ENCODE data around the gene TRAF3.
"Not testable (repeated sequence)": the region's sequence is repeated elsewhere in the genome, so short reads cannot be mapped to it uniquely, and the experiment has no call there.

Gene TRAF3

DNA sequence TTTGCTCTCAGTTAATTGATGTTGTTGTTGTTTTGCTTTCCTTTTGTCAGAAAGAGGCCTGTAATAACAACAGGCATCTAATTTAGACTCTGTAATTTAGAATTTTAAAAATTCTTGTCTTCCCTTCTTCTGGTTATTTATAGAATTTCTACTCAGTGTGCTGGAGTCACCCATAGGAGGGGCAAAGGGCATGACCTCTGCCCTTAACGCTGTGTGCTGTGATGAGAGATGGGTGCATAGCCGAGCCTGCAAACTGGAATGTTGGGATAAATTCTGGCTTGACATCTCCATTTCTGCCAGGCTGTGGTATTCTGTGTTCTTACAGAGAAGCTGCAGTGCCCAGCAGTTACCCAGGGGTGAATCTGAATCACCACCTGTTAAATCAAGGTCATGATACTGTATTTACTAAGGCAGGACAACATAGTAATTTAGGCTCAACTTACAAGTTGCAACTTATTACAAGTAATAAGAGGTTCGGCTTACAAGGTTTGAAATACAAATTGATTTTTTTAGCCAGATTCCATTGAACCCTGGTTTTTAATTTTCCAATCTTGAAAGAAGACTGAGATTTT, 53.3 kb downstream of the TRAF3 start:
- no peak for DNase-seq

DNA sequence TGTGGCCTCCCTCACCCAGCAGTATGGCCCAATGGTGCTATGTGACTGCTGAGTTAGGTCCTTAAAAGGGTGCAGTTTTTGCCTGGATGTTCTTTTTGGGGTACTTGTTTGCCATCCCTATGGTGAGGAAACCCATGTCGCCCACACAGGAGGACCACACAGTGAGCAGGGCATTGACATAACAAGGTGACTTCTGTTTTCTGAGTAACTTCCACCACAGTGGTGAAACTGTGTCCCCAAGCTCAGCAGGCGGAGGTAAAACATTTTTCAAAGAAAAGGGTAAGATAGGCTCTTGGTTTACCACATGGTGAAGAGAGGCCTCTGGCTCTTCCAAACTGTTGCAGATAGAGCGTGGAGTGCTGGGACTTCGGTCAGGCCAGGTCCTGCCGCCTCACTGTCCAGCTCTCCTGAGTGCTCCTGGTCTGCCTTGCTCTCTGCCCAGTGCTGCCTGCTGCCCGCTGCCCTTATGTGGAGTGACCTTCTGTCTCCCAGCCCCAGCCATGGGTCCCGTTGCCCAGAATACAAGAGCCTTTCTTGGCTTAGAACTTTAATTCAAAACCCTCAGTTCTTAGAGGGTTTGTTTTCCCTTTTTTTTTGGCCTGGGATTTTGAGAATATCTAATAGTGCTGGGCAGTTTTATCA, 54.0 kb downstream of the TRAF3 start:
- no peak for DNase-seq

- DNase-seq: no peak
These were observed 56.1 kb downstream of the TRAF3 start for GRCh38 chr14:102833341-102833740.

DNA sequence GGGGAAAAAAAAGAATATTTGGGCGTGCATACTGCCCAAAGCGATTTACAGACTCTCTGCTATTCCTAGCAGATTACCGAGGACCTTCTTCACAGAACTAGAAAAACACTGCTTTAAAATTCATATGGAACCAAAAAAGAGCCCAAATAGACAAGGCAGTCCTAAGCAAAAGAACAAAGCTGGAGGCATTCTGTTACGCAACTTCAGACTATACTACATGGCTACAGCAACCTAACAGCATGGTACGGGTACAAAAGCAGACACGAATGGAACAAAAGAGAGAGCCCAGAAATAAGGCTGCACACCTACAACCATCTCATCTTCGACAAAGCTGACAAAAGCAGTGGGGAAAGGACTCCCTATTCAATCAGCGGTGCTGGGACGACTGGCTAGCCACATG, 56.7 kb downstream of the TRAF3 start:
- DNase-seq: no peak

DNA sequence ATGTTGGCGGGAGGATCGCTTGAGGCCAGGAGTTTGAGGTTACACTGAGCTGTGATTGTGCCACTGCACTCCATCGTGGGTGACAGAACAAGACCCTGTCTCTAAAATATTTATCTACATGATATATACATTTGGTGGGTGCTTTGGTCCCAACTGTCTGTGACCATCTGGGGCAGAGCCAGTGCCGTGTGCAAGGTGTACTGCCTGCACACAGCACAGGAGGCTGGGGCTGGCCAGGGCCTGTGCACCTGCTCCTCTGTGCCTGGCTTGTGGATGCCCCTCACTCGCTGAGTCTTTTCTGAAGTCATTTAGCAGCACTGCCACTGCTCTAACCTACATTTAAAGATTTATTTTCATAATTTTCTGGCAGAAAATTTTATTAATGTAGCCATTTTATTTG, 58.7 kb downstream of the TRAF3 start:
- no peak for DNase-seq

GRCh38 chr14:102837120-102837519, 59.9 kb downstream of the TRAF3 start:
- DNase-seq: not testable (repeated sequence)

DNA sequence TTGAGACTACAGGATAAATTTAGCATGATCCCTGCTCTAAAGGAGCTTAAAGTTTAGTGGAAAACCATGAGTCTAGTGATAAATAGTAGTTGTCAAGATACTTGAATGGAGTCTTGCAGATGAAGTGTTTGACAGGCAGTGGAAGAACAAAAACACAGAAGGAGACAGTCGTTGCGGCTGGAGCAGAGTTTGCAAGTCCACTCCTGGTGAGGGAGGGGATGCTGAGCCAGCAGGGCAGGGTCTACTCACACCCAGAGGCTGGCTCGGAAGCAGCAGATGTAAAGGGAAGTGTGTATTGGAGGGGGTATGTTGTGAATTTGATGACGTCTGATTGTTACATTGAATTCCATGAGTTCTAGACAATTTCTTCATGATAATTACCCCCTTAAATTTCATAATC, 61.3 kb downstream of the TRAF3 start:
- no peak for DNase-seq

- no peak for DNase-seq
These were observed 62.9 kb downstream of the TRAF3 start for GRCh38 chr14:102840115-102840514.

GRCh38 chr14:102840771-102841528, 63.7 kb downstream of the TRAF3 start:
- DNase-seq: no peak

DNA sequence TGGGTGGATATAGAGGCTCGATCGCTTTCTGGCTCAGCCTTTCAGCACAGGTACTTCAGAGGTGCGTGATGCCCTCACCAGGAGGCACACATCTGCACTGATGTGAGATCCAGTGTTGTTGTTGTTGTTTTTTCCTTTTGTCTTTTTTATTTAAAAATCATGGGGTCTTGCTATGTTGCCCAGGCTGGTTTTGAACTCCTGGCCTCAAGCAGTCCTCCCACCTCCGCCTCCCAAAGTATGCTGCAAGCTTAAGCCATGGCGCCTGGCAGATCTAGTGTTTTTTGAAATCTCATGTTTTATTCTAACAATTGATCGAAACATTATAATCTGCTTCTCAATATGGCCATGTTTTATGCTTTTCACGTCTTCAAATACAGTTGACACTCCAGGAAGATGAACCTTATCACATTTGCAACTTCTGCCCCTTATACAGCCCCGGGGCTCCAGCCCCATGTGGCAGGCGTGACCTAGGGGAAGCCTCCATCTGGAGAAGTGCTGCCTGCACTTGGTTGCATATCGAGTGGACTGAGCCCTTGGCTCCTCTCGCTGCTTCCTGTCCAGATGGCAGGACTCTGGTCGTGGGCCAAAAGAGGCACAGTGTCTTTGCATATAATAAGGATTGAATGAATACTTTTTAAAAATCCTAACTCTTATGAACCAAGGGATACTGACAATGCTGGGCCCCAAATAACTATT, 71.7 kb downstream of the TRAF3 start:
- DNase-seq: no peak

- no peak for DNase-seq
These were observed 72.5 kb downstream of the TRAF3 start for GRCh38 chr14:102849526-102850379.

GRCh38 chr14:102853648-102854047, 76.4 kb downstream of the TRAF3 start:
- no peak for DNase-seq

- no peak for DNase-seq
These were observed 76.9 kb downstream of the TRAF3 start for GRCh38 chr14:102854091-102854703.

DNA sequence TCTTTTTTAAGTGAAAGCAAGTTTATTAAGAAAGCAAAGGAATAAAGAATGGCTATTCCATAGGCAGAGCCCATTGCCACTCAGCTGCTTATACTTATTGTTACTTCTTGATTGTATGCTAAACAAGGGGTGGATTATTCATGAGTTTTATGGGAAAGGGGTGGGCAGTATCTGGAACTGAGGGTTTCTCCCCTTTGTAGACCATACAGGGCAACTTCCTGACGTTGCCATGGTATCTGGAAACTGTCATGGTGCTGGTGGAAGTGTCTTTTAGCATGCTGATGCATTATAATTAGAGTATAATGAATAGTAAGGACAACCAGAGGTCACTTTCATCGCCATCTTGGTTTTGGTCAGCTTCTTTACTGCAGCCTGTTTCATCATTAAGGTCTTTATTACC, 78.9 kb downstream of the TRAF3 start:
- DNase-seq: no peak

DNA sequence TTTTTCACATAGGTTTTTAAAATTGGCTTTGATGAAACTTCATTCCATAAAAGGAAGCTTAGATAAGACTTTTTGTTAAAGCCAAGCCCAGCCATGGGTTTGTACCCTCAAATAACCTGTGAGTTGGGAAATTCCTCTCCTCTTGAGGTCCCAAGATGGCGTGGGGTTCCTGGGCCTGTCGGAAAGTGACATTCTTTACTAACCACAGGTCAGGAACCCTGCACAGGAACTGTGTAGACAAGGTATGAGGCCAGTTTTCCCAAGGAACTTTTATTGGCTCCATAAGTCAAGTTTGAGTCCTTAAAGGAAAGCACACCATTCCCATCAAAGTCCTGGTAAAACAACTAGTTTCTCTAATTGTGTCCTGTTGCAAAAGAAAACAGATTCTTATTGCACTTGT, 80.2 kb downstream of the TRAF3 start:
- DNase-seq: no peak

- DNase-seq: no peak
These were observed 82.7 kb downstream of the TRAF3 start for GRCh38 chr14:102859911-102860310.

- DNase-seq: no peak
These were observed 85.0 kb downstream of the TRAF3 start for GRCh38 chr14:102862154-102862773.

DNA sequence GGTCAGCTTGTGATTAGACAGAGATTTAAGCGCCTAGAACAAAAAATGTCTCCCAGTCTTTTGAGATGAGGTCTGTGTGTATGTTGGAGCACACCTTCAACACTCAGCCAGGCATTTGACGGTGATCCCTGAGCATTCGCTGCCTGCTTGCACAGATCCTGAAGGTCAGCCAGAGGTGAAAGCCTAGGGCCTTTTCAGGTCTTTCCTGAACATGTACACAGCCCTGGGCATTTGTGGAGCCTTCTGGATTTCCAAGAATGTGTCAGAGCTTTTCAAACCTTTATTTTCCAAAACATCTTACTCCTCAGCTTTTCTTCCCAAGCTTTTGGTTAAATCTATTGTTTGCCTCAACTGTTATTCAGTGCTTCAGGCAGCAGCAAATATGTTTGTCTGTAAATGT, 86.1 kb downstream of the TRAF3 start:
- DNase-seq: no peak

DNA sequence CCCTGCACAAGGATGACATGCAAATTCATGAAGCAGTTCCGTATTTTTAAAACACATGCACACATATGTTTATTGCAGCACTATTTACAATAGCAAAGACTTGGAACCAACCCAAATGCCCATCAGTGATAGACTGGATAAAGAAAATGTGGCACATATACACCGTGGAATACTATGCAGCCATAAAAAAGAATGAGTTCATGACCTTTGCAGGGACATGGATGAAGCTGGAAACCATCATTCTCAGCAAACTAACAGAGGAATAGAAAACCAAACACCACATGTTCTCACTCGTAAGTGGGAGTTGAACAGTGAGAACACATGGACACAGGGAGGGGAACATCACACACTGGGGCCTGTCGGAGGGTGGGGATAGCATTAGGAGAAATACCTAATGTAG, 88.7 kb downstream of the TRAF3 start:
- DNase-seq: not testable (repeated sequence)

GRCh38 chr14:102866982-102867761, 89.9 kb downstream of the TRAF3 start:
- no peak for DNase-seq

All from stimulated activated CD4-positive, alpha-beta T cell treated with anti-CD3 and anti-CD28 coated beads, Interleukin-15, amount 100 ng/mL, for 24 hours (primary cell).